Breast epithelium (tissue), 3 donors: Measurements from ENCODE around the gene MIOX.

ENCODE experiments used
- CTCF ChIP-seq, 3 donors: fragments of 450-650 bp; IDR thresholded peaks; one replicate each; pipeline ENCODE4 v1.5.1; 2016 to 2017; ENCODE audit warnings: antibody characterized with exemption in 3 of 3, mild to moderate bottlenecking in 3 of 3, moderate library complexity in 3 of 3
- POLR2AphosphoS5 ChIP-seq, 3 donors: sonication (generic); formaldehyde crosslinking; IDR thresholded peaks; one replicate each; pipeline ENCODE4 v1.6.1; 2017; ENCODE audit warnings: antibody characterized with exemption in 3 of 3

DNA sequence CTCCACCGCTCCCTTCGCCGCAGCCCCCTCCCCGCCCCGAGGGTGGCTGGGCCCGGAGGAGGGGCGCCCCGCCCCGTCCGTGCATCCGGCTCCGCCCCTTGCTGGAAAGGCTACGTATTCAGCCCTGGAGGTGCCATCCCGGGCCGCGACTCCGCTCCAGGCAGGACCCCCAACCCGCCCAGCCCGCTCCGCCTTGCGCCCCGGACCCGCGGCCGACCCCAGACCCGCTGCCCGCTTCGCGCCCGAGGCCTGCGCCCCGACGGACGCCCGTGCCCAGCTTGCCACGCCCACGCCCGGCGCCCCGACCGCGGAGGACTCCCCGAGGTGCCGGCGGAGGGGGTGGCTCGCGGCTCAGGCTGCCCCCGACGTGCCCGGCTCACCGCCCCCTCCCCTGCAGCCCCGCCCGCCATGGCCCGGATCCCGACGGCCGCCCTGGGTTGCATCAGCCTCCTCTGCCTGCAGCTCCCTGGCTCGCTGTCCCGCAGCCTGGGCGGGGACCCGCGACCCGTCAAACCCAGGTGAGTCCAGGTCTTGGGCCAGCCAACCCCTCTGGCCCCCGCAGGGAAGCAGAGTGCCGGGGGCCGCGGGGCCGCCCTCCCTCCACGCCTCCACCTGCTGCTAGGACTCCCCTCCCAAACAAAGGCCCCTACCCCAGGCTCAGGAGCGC, 5.1 kb upstream of the MIOX start, which contains the start of gene ADM2:
- no peak for TF ChIP-seq CTCF (IDR thresholded peaks at IDR 0.05)
- no peak for TF ChIP-seq POLR2AphosphoS5 (IDR thresholded peaks at IDR 0.05)
